OCI-LY1 (cell line): Measurements from ENCODE around the gene FLII.

Experiments
- H2AFZ ChIP-seq: fragments of 200-600 bp; sonication (generic), shearing (Covaris generic); 2 replicates; pipeline ENCODE4 v1.6.0; 2014; ENCODE audit warnings: antibody characterized with exemption, mild to moderate bottlenecking, low read length
- H3F3A ChIP-seq: fragments of 200-600 bp; sonication (generic), shearing (Covaris generic); 2 replicates; pipeline ENCODE4 v1.6.0; 2014; ENCODE audit warnings: mild to moderate bottlenecking, antibody characterized with exemption, low read length, moderate library complexity; ENCODE audit not compliant: insufficient read depth
- H3K27ac ChIP-seq: fragments of 200-600 bp; sonication (generic); 2 replicates; pipeline ENCODE4 v1.5.1; 2014; ENCODE audit warnings: low read length, mixed run types, mild to moderate bottlenecking, low read depth; ENCODE audit not compliant: poor library complexity, severe bottlenecking
- H3K27me3 ChIP-seq: fragments of 200-600 bp; sonication (generic); 2 replicates; pipeline ENCODE4 v1.6.0; 2014; ENCODE audit warnings: antibody characterized with exemption, mild to moderate bottlenecking, low read length, moderate library complexity; ENCODE audit not compliant: insufficient read depth
- H3K36me3 ChIP-seq: fragments of 200-600 bp; sonication (generic); 2 replicates; pipeline ENCODE4 v1.6.1; 2014; ENCODE audit warnings: mild to moderate bottlenecking, antibody characterized with exemption, low read length, moderate library complexity, mixed read lengths; ENCODE audit not compliant: insufficient read depth
- H3K4me1 ChIP-seq: fragments of 200-600 bp; sonication (generic); 2 replicates; pipeline ENCODE4 v1.5.1; 2014; ENCODE audit warnings: mild to moderate bottlenecking, low read length, moderate library complexity; ENCODE audit not compliant: insufficient read depth, severe bottlenecking
- H3K4me2 ChIP-seq: fragments of 200-600 bp; sonication (generic), shearing (Covaris generic); 2 replicates; pipeline ENCODE4 v1.6.1; 2014; ENCODE audit warnings: low read length
- H3K4me3 ChIP-seq: fragments of 200-600 bp; sonication (generic); 2 replicates; pipeline ENCODE4 v1.5.1; 2014; ENCODE audit warnings: low read length, low read depth, mild to moderate bottlenecking, mixed read lengths; ENCODE audit not compliant: poor library complexity, severe bottlenecking
- H3K79me2 ChIP-seq: fragments of 200-600 bp; shearing (Covaris generic); 2 replicates; pipeline ENCODE4 v1.6.1; 2016; ENCODE audit warnings: mixed run types, low read length, mixed read lengths; ENCODE audit not compliant: insufficient read depth
- H3K9ac ChIP-seq: fragments of 200-600 bp; sonication (generic), shearing (Covaris generic); 2 replicates; pipeline ENCODE4 v1.6.1; 2014; ENCODE audit warnings: mild to moderate bottlenecking, low read length, mixed read lengths
- H3K9me2 ChIP-seq: fragments of 200-600 bp; sonication (generic), shearing (Covaris generic); 2 replicates; pipeline ENCODE4 v1.6.1; 2014; ENCODE audit warnings: low read depth, mild to moderate bottlenecking, low read length, mixed read lengths
- H3K9me3 ChIP-seq: fragments of 200-600 bp; shearing (Covaris generic); 2 replicates; pipeline ENCODE4 v1.6.1; 2014; ENCODE audit warnings: low read length, mixed read lengths
- H4K20me1 ChIP-seq: fragments of 200-600 bp; sonication (generic), shearing (Covaris generic); 2 replicates; pipeline ENCODE4 v1.6.0; 2016; ENCODE audit warnings: mild to moderate bottlenecking, low read length; ENCODE audit not compliant: insufficient read depth
- EZH2 ChIP-seq: fragments of 200-600 bp; sonication (generic), shearing (Covaris generic); IDR thresholded peaks from 2 replicates; pipeline ENCODE4 v1.8.0; 2017; ENCODE audit warnings: borderline replicate concordance, mixed run types, mild to moderate bottlenecking, antibody characterized with exemption, low read length, moderate library complexity, mixed read lengths
- TF ChIP-seq, protein P1 (sequence below): fragments of 200-600 bp; sonication (generic), shearing (Covaris generic); IDR thresholded peaks from 2 replicates; pipeline ENCODE4 v1.5.1; 2017; ENCODE audit warnings: mild to moderate bottlenecking, antibody characterized with exemption, low read length, moderate library complexity, mixed read lengths

Gene FLII

DNA sequence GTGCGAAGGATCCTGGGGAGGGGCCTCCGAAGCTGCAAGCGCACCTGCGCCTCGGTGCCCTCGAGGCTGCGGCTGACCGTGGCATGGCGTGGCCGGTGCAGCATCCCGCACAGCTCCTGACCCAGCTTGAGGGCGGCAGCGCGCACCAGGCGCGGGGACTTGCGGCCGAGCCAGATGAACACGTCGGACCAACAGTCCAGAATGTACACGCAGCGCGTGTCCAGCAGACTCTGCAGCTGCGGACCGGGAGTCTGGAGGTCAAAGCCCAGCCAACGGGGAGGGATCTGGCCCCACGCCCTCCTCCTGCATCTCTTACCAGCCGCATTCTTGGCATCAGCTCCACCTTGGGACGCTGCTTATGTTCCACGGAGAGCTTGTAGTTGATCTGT, 10.9 kb downstream of the FLII start:
- no peaks in the 10 kb centered on the region for H4K20me1 ChIP-seq
- no peak overlapping the region for H3K27ac ChIP-seq
- H3F3A ChIP-seq, result no peaks in the 10 kb centered on the region
- no peak overlapping the region for H3K9ac ChIP-seq
- TF ChIP-seq, protein P1, sequence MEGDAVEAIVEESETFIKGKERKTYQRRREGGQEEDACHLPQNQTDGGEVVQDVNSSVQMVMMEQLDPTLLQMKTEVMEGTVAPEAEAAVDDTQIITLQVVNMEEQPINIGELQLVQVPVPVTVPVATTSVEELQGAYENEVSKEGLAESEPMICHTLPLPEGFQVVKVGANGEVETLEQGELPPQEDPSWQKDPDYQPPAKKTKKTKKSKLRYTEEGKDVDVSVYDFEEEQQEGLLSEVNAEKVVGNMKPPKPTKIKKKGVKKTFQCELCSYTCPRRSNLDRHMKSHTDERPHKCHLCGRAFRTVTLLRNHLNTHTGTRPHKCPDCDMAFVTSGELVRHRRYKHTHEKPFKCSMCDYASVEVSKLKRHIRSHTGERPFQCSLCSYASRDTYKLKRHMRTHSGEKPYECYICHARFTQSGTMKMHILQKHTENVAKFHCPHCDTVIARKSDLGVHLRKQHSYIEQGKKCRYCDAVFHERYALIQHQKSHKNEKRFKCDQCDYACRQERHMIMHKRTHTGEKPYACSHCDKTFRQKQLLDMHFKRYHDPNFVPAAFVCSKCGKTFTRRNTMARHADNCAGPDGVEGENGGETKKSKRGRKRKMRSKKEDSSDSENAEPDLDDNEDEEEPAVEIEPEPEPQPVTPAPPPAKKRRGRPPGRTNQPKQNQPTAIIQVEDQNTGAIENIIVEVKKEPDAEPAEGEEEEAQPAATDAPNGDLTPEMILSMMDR, result no peak
- no peak for TF ChIP-seq EZH2
- no peaks in the 10 kb centered on the region for H3K4me1 ChIP-seq
- no peak overlapping the region for H3K4me3 ChIP-seq
- H3K27me3 ChIP-seq, result no peaks in the 10 kb centered on the region
- peaks cover 64% of the 10 kb centered on the region for H3K36me3 ChIP-seq
- H3K79me2 ChIP-seq, result no peaks in the 10 kb centered on the region
- no peak overlapping the region for H2AFZ ChIP-seq
- H3K4me2 ChIP-seq, result no peak overlapping the region
- H3K9me2 ChIP-seq, result no peaks in the 10 kb centered on the region
- H3K9me3 ChIP-seq, result no peaks in the 10 kb centered on the region

GRCh38 chr17:18246880-18247612, 11.5 kb downstream of the FLII start:
- H3K27me3 ChIP-seq, result no peaks in the 10 kb centered on the region
- no peaks in the 10 kb centered on the region for H3K9me2 ChIP-seq
- H4K20me1 ChIP-seq, result no peaks in the 10 kb centered on the region
- TF ChIP-seq, protein P1, result no peak
- TF ChIP-seq EZH2, result no peak
- H3K4me2 ChIP-seq, result no peak overlapping the region
- H3K27ac ChIP-seq, result no peak overlapping the region
- no peak overlapping the region for H2AFZ ChIP-seq
- H3F3A ChIP-seq, result no peaks in the 10 kb centered on the region
- H3K9me3 ChIP-seq, result no peaks in the 10 kb centered on the region
- no peak overlapping the region for H3K4me3 ChIP-seq
- H3K4me1 ChIP-seq, result no peaks in the 10 kb centered on the region
- peaks cover 58% of the 10 kb centered on the region for H3K36me3 ChIP-seq
- no peak overlapping the region for H3K9ac ChIP-seq
- H3K79me2 ChIP-seq, result no peaks in the 10 kb centered on the region

GRCh38 chr17:18246109-18246725, 12.3 kb downstream of the FLII start:
- Histone ChIP-seq H4K20me1 (no peaks in the 10 kb centered on the region), H3K9me2 (no peaks in the 10 kb centered on the region), H3K4me2 (no peak overlapping the region), H3K4me3 (no peak overlapping the region), H3K27ac (no peak overlapping the region), H3K36me3 (peaks cover 52% of the 10 kb centered on the region), H3K4me1 (no peaks in the 10 kb centered on the region), H3K27me3 (no peaks in the 10 kb centered on the region), H3K9ac (no peak overlapping the region), H3F3A (no peaks in the 10 kb centered on the region), H3K9me3 (no peaks in the 10 kb centered on the region), H3K79me2 (no peaks in the 10 kb centered on the region), H2AFZ (no peak overlapping the region)
- no peak for TF ChIP-seq EZH2
- TF ChIP-seq, protein P1, result no peak
